ENCODE data around the gene ZNF540. TPM values are rescaled to one million over a fixed set of nuclear protein-coding genes. Genes with fewer than 3 reads are reported as not detected.

The ZNF540 gene
- total and polyA plus RNA-seq, 2 experiments from 2014 or later, result 1.7 to 1.9 TPM

GRCh38 chr19:37635076-37636056, 40.7 kb downstream of the ZNF540 start:
- no peak overlapping the region for H3K27ac ChIP-seq

GRCh38 chr19:37654118-37654517, 59.4 kb downstream of the ZNF540 start:
- no peaks in the 10 kb centered on the region for H3K27me3 ChIP-seq
- H4K20me1 ChIP-seq (ENCODE audit: insufficient read depth, poor library complexity, severe bottlenecking), result peaks cover 10% of the 10 kb centered on the region
- WGBS (ENCODE audit: low lambda C conversion rate, missing lambda C conversion rate), result 13% methylated on average over 5 of the region's 5 CpGs
- H3K4me1 ChIP-seq (ENCODE audit: insufficient read depth), result peaks cover 11% of the 10 kb centered on the region
- no peaks in the 10 kb centered on the region for H3K9me2 ChIP-seq (replicated peaks; ENCODE audit: insufficient read depth)
- H3K27ac ChIP-seq, result peak overlapping the region; percentile 96
- no peak for DNase-seq (ENCODE audit: low spot score)
- no peaks in the 10 kb centered on the region for H3K36me3 ChIP-seq (replicated peaks; ENCODE audit: insufficient read depth, low read depth)
- TF ChIP-seq CTCF (IDR thresholded peaks at IDR 0.05; ENCODE audit: poor library complexity), result peak; percentile 1
- TF ChIP-seq EZH2 (IDR thresholded peaks at IDR 0.05; ENCODE audit: borderline replicate concordance), result no peak
- peak overlapping the region; percentile 88 for H2AFZ ChIP-seq
- peak overlapping the region; percentile 90 for H3K4me3 ChIP-seq
- peak overlapping the region; percentile 83 for H3K4me2 ChIP-seq
- peaks cover 58% of the 10 kb centered on the region for H3K79me2 ChIP-seq
- peaks cover 3% of the 10 kb centered on the region for H3K9me3 ChIP-seq (ENCODE audit: low read depth)

More at GRCh38 chr19:37635076-37636056, 40.7 kb downstream of the ZNF540 start:
- Histone ChIP-seq H3K4me2 (no peak overlapping the region), H3K79me2 (no peaks in the 10 kb centered on the region), H2AFZ (no peak overlapping the region), H3K4me3 (no peak overlapping the region), H3K27me3 (no peaks in the 10 kb centered on the region), H3K36me3 (replicated peaks; ENCODE audit: insufficient read depth, low read depth) (peaks cover 21% of the 10 kb centered on the region), H3K9me3 (ENCODE audit: low read depth) (peaks cover 68% of the 10 kb centered on the region), H4K20me1 (ENCODE audit: insufficient read depth, poor library complexity, severe bottlenecking) (no peaks in the 10 kb centered on the region), H3K4me1 (ENCODE audit: insufficient read depth) (no peaks in the 10 kb centered on the region), H3K9me2 (replicated peaks; ENCODE audit: insufficient read depth) (no peaks in the 10 kb centered on the region)
- TF ChIP-seq EZH2phosphoT487 (IDR thresholded peaks at IDR 0.05; ENCODE audit: low read depth, severe bottlenecking, unreplicated experiment) (no peak), CTCF (IDR thresholded peaks at IDR 0.05; ENCODE audit: poor library complexity) (no peak), EZH2 (IDR thresholded peaks at IDR 0.05; ENCODE audit: borderline replicate concordance) (no peak)
- DNase-seq (ENCODE audit: low spot score), result no peak
- WGBS (ENCODE audit: low lambda C conversion rate, missing lambda C conversion rate), result 98% methylated on average over 11 of the region's 11 CpGs

GRCh38 chr19:37654629-37655300, 60.1 kb downstream of the ZNF540 start:
- peak overlapping the region; percentile 90 for H3K4me3 ChIP-seq
- peak; percentile 37 for DNase-seq (ENCODE audit: low spot score)
- 2% methylated on average over 40 of the region's 40 CpGs for WGBS (ENCODE audit: low lambda C conversion rate, missing lambda C conversion rate)
- H3K9me3 ChIP-seq (ENCODE audit: low read depth), result peaks cover 3% of the 10 kb centered on the region
- H3K4me1 ChIP-seq (ENCODE audit: insufficient read depth), result peaks cover 11% of the 10 kb centered on the region
- no peaks in the 10 kb centered on the region for H3K27me3 ChIP-seq
- H3K79me2 ChIP-seq, result peaks cover 51% of the 10 kb centered on the region
- no peaks in the 10 kb centered on the region for H3K36me3 ChIP-seq (replicated peaks; ENCODE audit: insufficient read depth, low read depth)
- peak overlapping the region; percentile 88 for H2AFZ ChIP-seq
- peak overlapping the region; percentile 96 for H3K27ac ChIP-seq
- H3K9me2 ChIP-seq (replicated peaks; ENCODE audit: insufficient read depth), result no peaks in the 10 kb centered on the region
- peaks cover 10% of the 10 kb centered on the region for H4K20me1 ChIP-seq (ENCODE audit: insufficient read depth, poor library complexity, severe bottlenecking)
- TF ChIP-seq CTCF (IDR thresholded peaks at IDR 0.05; ENCODE audit: poor library complexity), result no peak
- no peak for TF ChIP-seq EZH2phosphoT487 (IDR thresholded peaks at IDR 0.05; ENCODE audit: low read depth, severe bottlenecking, unreplicated experiment)
- no peak for TF ChIP-seq EZH2 (IDR thresholded peaks at IDR 0.05; ENCODE audit: borderline replicate concordance)
- peak overlapping the region; percentile 83 for H3K4me2 ChIP-seq

Measured in hepatocyte (in vitro differentiated cells).